Suprapubic skin (tissue), 4 donors: ENCODE data around the gene AFF4. TPM values are rescaled to one million over a fixed set of nuclear protein-coding genes. Genes with fewer than 3 reads are reported as not detected.
"Not testable (repeated sequence)": the region's sequence is repeated elsewhere in the genome, so short reads cannot be mapped to it uniquely, and the experiment has no call there.

Experiments used
- DNase-seq, 2 donors: peaks; one replicate each; pipeline ENCODE4 v3.0.0-alpha.2; 2019; ENCODE audit warnings: low spot score in 2 of 2
- H3K27ac ChIP-seq: fragments of 200-600 bp; sonication (generic); one replicate; pipeline ENCODE4 v1.5.1; 2019
- H3K27me3 ChIP-seq: fragments of 200-600 bp; sonication (generic); one replicate; pipeline ENCODE4 v1.5.1; 2019
- H3K36me3 ChIP-seq: fragments of 200-600 bp; sonication (generic); one replicate; pipeline ENCODE4 v1.5.1; 2019
- H3K4me1 ChIP-seq: fragments of 200-600 bp; sonication (generic); one replicate; pipeline ENCODE4 v1.5.1; 2019
- H3K4me3 ChIP-seq: fragments of 200-600 bp; sonication (generic); one replicate; pipeline ENCODE4 v1.5.1; 2019; ENCODE audit warnings: mild to moderate bottlenecking
- H3K9me3 ChIP-seq: fragments of 200-600 bp; sonication (generic); one replicate; pipeline ENCODE4 v1.5.1; 2019
- EP300 ChIP-seq: sonication (generic); formaldehyde crosslinking; IDR thresholded peaks from one replicate; pipeline ENCODE4 v1.6.1; 2017; ENCODE audit warnings: antibody characterized with exemption
- POLR2A ChIP-seq, 2 donors: fragments of 450-650 bp; IDR thresholded peaks; one replicate each; pipeline ENCODE4 v1.6.1; 2017; ENCODE audit warnings: antibody characterized with exemption in 2 of 2, mild to moderate bottlenecking in 2 of 2, moderate library complexity in 2 of 2
- POLR2AphosphoS5 ChIP-seq, 3 donors: sonication (generic); formaldehyde crosslinking; IDR thresholded peaks; one replicate each; pipeline ENCODE4 v1.6.1; 2017; ENCODE audit warnings: antibody characterized with exemption in 3 of 3
- WGBS: methylation state at CpG from one replicate; pipeline ENCODE4 v1.1.5; 2018; 5-methylcytosine and 5-hydroxymethylcytosine counted together
- total RNA-seq, 4 donors: library from RNA; depleted of rRNA; stranded (reverse); fragments of >200 nt; gene quantifications; one replicate each; pipeline ENCODE4 v1.1.0, GENCODE V29; 2016
- TF ChIP-seq, protein P1 (sequence below), 2 donors: fragments of 200-600 bp in 1 of 2; fragments of 450-650 bp in 1 of 2; sonication (generic) in 1 of 2; IDR thresholded peaks; one replicate each; pipeline ENCODE4 v1.5.1; 2016 to 2019; ENCODE audit warnings: antibody characterized with exemption in 2 of 2, mild to moderate bottlenecking in 1 of 2, moderate library complexity in 1 of 2

Gene AFF4
- total RNA-seq, 4 donors from 2014 or later, result 55.8 to 107 (median 71.7) TPM

DNA sequence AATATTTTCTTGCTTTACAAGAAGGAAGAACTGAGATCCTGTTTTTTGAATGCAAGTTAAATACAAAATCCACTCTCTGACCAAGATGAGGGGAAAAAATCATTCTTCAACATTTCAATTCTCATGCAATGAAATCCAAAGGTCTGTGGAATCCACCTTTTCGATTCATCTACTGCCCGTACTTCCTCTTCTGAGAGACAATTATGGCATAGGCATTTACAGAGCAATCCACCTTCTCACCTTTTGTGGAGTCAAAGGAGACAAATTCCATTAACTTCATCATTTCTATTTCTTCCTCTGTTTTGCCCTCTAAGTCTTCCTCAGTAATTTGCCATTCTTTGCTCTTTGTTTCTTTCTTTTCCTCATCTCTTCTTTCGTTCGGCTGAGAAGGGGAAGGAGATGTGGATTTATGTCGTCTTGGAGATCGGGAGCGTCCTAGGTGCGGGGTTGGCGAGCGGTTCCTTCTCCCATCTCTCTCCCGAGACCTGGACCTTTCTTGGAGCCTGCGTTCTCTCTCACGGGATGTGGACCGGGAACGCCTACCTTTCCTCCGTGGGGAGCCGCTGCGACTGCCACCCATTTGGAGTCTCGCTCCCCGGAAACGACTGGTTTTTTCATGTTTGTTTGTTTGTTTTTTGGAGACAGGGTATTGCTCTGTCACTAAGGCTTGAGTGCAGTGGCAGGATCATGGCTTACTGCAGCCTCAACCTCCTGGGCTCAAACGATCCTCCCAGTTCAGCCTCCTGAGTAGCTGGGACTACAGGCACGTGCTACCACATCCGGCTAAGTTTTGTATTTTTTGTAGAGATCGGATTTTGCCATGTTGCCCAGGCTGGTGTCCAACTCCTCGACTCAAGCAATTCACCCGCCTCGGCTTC is 24.3 kb upstream of the AFF4 start:
- no peaks in the 10 kb centered on the region for H3K9me3 ChIP-seq
- H3K4me3 ChIP-seq, result no peak overlapping the region
- H3K27me3 ChIP-seq, result no peaks in the 10 kb centered on the region
- TF ChIP-seq POLR2A (IDR thresholded peaks at IDR 0.05), result no peak
- TF ChIP-seq EP300, result no peak
- TF ChIP-seq POLR2AphosphoS5 (IDR thresholded peaks at IDR 0.05), result no peak
- TF ChIP-seq, protein P1, sequence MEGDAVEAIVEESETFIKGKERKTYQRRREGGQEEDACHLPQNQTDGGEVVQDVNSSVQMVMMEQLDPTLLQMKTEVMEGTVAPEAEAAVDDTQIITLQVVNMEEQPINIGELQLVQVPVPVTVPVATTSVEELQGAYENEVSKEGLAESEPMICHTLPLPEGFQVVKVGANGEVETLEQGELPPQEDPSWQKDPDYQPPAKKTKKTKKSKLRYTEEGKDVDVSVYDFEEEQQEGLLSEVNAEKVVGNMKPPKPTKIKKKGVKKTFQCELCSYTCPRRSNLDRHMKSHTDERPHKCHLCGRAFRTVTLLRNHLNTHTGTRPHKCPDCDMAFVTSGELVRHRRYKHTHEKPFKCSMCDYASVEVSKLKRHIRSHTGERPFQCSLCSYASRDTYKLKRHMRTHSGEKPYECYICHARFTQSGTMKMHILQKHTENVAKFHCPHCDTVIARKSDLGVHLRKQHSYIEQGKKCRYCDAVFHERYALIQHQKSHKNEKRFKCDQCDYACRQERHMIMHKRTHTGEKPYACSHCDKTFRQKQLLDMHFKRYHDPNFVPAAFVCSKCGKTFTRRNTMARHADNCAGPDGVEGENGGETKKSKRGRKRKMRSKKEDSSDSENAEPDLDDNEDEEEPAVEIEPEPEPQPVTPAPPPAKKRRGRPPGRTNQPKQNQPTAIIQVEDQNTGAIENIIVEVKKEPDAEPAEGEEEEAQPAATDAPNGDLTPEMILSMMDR (IDR thresholded peaks at IDR 0.05), result no peak
- no peak for DNase-seq
- H3K4me1 ChIP-seq, result no peaks in the 10 kb centered on the region
- WGBS, result 90% methylated on average over 28 of the region's 28 CpGs
- H3K27ac ChIP-seq, result no peak overlapping the region
- no peaks in the 10 kb centered on the region for H3K36me3 ChIP-seq

DNA sequence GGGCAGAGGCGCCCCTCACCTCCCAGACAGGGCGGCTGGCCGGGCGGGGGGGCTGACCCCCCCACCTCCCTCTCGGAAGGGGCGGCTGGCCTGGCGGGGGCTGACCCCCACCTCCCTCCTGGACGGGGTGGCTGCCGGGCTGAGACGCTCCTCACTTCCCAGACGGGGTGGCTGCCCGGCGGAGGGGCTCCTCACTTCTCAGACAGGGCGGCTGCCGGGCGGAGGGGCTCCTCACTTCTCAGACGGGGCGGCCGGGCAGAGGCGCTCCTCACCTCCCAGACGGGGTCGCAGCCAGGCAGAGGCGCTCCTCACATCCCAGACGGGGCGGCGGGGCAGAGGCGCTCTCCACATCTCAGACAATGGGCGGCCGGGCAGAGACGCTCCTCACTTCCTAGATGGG is 19.5 kb upstream of the AFF4 start:
- H3K27ac ChIP-seq, H3K36me3 ChIP-seq, H3K4me1 ChIP-seq, H3K4me3 ChIP-seq, H3K9me3 ChIP-seq, DNase-seq, H3K27me3 ChIP-seq: not testable (repeated sequence)
- 89% methylated on average over 4 of the region's 30 CpGs for WGBS

DNA sequence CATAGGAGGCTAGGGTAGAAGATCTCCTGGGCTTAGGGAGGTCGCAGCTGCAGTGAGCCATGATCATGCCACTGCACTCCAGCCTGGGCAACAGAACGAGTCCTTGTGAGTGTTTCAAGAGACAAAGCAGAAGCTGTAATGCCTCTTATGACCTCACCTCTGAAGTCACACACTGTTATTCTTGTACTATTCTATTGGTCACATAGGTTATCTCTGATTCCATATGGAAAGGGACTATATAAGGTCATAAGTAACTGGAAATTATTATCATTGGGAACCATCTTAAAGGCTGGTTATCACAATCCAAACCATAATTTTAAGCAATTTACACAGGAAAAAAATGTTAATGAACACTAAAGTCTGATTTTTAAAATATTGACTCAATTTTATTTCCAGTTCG is 17.9 kb upstream of the AFF4 start:
- H3K4me1 ChIP-seq, result no peaks in the 10 kb centered on the region
- no peaks in the 10 kb centered on the region for H3K27me3 ChIP-seq
- no peak for DNase-seq
- TF ChIP-seq POLR2A (IDR thresholded peaks at IDR 0.05) (no peak), EP300 (no peak), POLR2AphosphoS5 (IDR thresholded peaks at IDR 0.05) (no peak)
- TF ChIP-seq, protein P1 (IDR thresholded peaks at IDR 0.05), result no peak
- no peaks in the 10 kb centered on the region for H3K9me3 ChIP-seq
- no peaks in the 10 kb centered on the region for H3K36me3 ChIP-seq
- no peak overlapping the region for H3K27ac ChIP-seq
- WGBS, result 91% methylated on average over 3 of the region's 3 CpGs
- no peak overlapping the region for H3K4me3 ChIP-seq

DNA sequence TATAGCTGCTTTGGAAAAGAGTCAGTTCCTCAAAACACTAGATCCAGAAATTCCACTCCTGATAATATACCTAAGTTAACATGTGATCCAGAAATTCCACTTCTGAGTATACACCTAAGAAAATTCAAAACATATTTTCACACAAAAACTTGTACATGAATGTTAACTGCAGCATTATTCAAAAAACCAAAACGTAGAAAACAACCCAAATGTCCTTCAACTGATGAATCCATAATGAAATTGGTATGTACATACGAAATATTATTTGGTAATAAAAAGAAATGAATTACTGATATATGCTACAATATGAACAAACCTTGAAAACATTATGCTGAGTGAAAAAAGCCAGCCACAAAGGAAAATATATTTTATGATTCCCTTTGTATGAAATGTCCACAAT is 16.5 kb upstream of the AFF4 start:
- no peaks in the 10 kb centered on the region for H3K4me1 ChIP-seq
- 82% methylated on average over 2 of the region's 2 CpGs for WGBS
- no peaks in the 10 kb centered on the region for H3K36me3 ChIP-seq
- H3K27ac ChIP-seq, result no peak overlapping the region
- no peak for DNase-seq
- TF ChIP-seq, protein P1 (IDR thresholded peaks at IDR 0.05), result no peak
- TF ChIP-seq EP300 (no peak), POLR2AphosphoS5 (IDR thresholded peaks at IDR 0.05) (no peak), POLR2A (IDR thresholded peaks at IDR 0.05) (no peak)
- H3K27me3 ChIP-seq, result no peaks in the 10 kb centered on the region
- no peak overlapping the region for H3K4me3 ChIP-seq
- H3K9me3 ChIP-seq, result no peaks in the 10 kb centered on the region

DNA sequence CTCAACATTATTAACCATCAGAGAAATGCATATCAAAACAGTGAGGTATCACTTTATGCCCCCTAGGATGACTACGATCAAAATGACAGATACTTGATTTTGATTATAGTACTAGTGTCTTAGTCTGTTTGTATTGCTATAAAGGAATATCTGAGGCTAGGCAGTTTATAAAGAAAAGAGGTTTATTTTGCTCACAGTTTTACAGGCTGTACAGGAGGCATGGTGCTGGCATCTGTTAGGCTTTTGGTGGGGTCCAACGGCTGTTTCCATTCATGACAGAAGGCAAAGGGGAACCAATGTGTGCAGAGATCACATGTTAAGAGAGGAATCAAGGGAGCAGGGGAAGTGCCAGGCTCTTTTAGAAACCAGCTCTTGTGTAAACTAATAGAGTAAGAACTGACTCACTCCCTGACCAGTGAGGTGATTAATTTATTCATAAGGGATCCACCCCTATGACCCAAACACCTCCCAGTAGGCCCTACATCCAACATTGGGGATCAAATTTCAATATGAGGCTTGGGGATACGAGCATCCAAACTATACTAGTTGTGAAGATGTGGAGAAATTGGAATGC is 16.0 kb upstream of the AFF4 start:
- TF ChIP-seq POLR2AphosphoS5 (IDR thresholded peaks at IDR 0.05) (no peak), EP300 (no peak), POLR2A (IDR thresholded peaks at IDR 0.05) (no peak)
- TF ChIP-seq, protein P1 (IDR thresholded peaks at IDR 0.05), result no peak

More for the DNA sequence above, 16.0 kb upstream of the AFF4 start:
- Histone ChIP-seq H3K4me3 (no peak overlapping the region), H3K4me1 (no peaks in the 10 kb centered on the region), H3K36me3 (no peaks in the 10 kb centered on the region), H3K27me3 (no peaks in the 10 kb centered on the region), H3K27ac (no peak overlapping the region), H3K9me3 (no peaks in the 10 kb centered on the region)
- 71% methylated on average over 3 of the region's 3 CpGs for WGBS
- DNase-seq, result no peak
